Hepatocyte (in vitro differentiated cells): Measurements from ENCODE around the gene ZEB2. TPM values are rescaled to one million over a fixed set of nuclear protein-coding genes. Genes with fewer than 3 reads are reported as not detected.

Experiments
- DNase-seq: peaks from one replicate; pipeline ENCODE4 v3.0.0-alpha.2; 2016; ENCODE audit warnings: low spot score
- H2AFZ ChIP-seq: fragments of 200-600 bp; sonication (generic); 2 replicates; pipeline ENCODE4 v1.6.0; 2016; ENCODE audit warnings: antibody characterized with exemption, mild to moderate bottlenecking
- H3K27ac ChIP-seq: fragments of 200-600 bp; sonication (generic); 2 replicates; pipeline ENCODE4 v1.5.1; 2016; ENCODE audit warnings: mild to moderate bottlenecking
- H3K27me3 ChIP-seq: fragments of 200-600 bp; sonication (generic); 2 replicates; pipeline ENCODE4 v1.6.1; 2016
- H3K36me3 ChIP-seq: fragments of 200-600 bp; sonication (generic); replicated peaks from 2 replicates; pipeline ENCODE4 v1.5.1; 2016; ENCODE audit warnings: low read depth; ENCODE audit not compliant: insufficient read depth
- H3K4me1 ChIP-seq: fragments of 200-600 bp; sonication (generic); 2 replicates; pipeline ENCODE4 v1.5.1; 2016; ENCODE audit warnings: mild to moderate bottlenecking, moderate library complexity; ENCODE audit not compliant: insufficient read depth
- H3K4me2 ChIP-seq: fragments of 200-600 bp; sonication (generic); 2 replicates; pipeline ENCODE4 v1.6.0; 2016
- H3K4me3 ChIP-seq: fragments of 200-600 bp; sonication (generic); 2 replicates; pipeline ENCODE4 v1.5.1; 2016; ENCODE audit warnings: mild to moderate bottlenecking
- H3K79me2 ChIP-seq: fragments of 200-600 bp; sonication (generic); 2 replicates; pipeline ENCODE4 v1.6.0; 2017; ENCODE audit warnings: mild to moderate bottlenecking
- H3K9me2 ChIP-seq: fragments of 200-600 bp; sonication (generic); replicated peaks from 2 replicates; pipeline ENCODE4 v1.6.0; 2017; ENCODE audit warnings: mild to moderate bottlenecking; ENCODE audit not compliant: insufficient read depth
- H3K9me3 ChIP-seq: fragments of 200-600 bp; sonication (generic); 2 replicates; pipeline ENCODE4 v1.5.1; 2016; ENCODE audit warnings: low read depth, mild to moderate bottlenecking
- H4K20me1 ChIP-seq: fragments of 200-600 bp; sonication (generic); 2 replicates; pipeline ENCODE4 v1.6.0; 2016; ENCODE audit warnings: mild to moderate bottlenecking; ENCODE audit not compliant: insufficient read depth, poor library complexity, severe bottlenecking
- EZH2 ChIP-seq: fragments of 200-600 bp; sonication (generic); IDR thresholded peaks from 2 replicates; pipeline ENCODE4 v1.6.1; 2016; ENCODE audit warnings: antibody characterized with exemption, mild to moderate bottlenecking, borderline replicate concordance
- EZH2phosphoT487 ChIP-seq: fragments of 200-600 bp; sonication (generic); IDR thresholded peaks from one replicate; pipeline ENCODE4 v1.6.1; 2018; ENCODE audit warnings: antibody characterized with exemption, mild to moderate bottlenecking, low read depth, moderate library complexity; ENCODE audit not compliant: unreplicated experiment, severe bottlenecking
- WGBS: methylation state at CpG from one replicate; pipeline ENCODE4 v1.1.6; 2016; ENCODE audit warnings: low lambda C conversion rate; ENCODE audit errors: missing lambda C conversion rate; 5-methylcytosine and 5-hydroxymethylcytosine counted together
- polyA plus RNA-seq: library from polyadenylated mRNA; unstranded; fragments of >200 nt; fragmentation: Nextera tagmentation; extraction: Ambion mirVana; gene quantifications from 2 replicates; pipeline ENCODE4 v1.2.1, GENCODE V29; 2016
- total RNA-seq: library from RNA; depleted of rRNA; stranded (reverse); fragments of >200 nt; gene quantifications from 2 replicates; pipeline ENCODE4 v1.2.3, GENCODE V29; 2014
- TF ChIP-seq, protein P1 (sequence below): fragments of 200-600 bp; sonication (generic); IDR thresholded peaks from 2 replicates; pipeline ENCODE4 v1.5.1; 2016; ENCODE audit warnings: antibody characterized with exemption, mild to moderate bottlenecking; ENCODE audit not compliant: poor library complexity

ZEB2 gene
- total and polyA plus RNA-seq, 2 experiments from 2014 or later, result 17.8 to 35.5 TPM

DNA sequence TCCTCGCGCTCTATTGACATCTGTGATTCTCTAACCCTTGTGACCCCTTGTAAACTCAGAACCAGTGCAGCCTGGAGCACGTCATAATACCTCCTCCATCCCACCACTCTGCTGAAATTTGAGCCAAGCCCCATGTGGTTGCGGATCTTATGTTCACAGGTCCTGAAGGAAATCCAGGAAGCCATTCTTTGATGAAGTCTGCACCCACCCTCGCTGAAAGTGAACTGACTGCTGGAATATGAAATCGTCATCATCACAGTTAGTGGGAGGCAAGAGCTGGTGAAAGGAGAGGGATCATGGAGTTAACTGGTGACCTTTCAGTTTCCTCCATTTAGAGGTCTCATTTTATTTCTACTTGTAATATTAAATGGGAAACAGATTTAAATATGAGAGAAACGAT lies 21.6 kb downstream of the ZEB2 start:
- WGBS, result 68% methylated on average over 7 of the region's 7 CpGs
- DNase-seq, result no peak
- no peaks in the 10 kb centered on the region for H3K36me3 ChIP-seq
- no peak overlapping the region for H3K4me3 ChIP-seq
- H3K9me3 ChIP-seq, result no peaks in the 10 kb centered on the region
- H2AFZ ChIP-seq, result no peak overlapping the region
- no peak overlapping the region for H3K27ac ChIP-seq
- no peaks in the 10 kb centered on the region for H3K9me2 ChIP-seq
- H3K4me2 ChIP-seq, result no peak overlapping the region
- peaks cover 4% of the 10 kb centered on the region for H3K27me3 ChIP-seq
- TF ChIP-seq, protein P1, sequence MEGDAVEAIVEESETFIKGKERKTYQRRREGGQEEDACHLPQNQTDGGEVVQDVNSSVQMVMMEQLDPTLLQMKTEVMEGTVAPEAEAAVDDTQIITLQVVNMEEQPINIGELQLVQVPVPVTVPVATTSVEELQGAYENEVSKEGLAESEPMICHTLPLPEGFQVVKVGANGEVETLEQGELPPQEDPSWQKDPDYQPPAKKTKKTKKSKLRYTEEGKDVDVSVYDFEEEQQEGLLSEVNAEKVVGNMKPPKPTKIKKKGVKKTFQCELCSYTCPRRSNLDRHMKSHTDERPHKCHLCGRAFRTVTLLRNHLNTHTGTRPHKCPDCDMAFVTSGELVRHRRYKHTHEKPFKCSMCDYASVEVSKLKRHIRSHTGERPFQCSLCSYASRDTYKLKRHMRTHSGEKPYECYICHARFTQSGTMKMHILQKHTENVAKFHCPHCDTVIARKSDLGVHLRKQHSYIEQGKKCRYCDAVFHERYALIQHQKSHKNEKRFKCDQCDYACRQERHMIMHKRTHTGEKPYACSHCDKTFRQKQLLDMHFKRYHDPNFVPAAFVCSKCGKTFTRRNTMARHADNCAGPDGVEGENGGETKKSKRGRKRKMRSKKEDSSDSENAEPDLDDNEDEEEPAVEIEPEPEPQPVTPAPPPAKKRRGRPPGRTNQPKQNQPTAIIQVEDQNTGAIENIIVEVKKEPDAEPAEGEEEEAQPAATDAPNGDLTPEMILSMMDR, result no peak
- TF ChIP-seq EZH2phosphoT487 (no peak), EZH2 (no peak)
- peaks cover 12% of the 10 kb centered on the region for H4K20me1 ChIP-seq
- H3K79me2 ChIP-seq, result peaks cover 61% of the 10 kb centered on the region
- H3K4me1 ChIP-seq, result no peaks in the 10 kb centered on the region

DNA sequence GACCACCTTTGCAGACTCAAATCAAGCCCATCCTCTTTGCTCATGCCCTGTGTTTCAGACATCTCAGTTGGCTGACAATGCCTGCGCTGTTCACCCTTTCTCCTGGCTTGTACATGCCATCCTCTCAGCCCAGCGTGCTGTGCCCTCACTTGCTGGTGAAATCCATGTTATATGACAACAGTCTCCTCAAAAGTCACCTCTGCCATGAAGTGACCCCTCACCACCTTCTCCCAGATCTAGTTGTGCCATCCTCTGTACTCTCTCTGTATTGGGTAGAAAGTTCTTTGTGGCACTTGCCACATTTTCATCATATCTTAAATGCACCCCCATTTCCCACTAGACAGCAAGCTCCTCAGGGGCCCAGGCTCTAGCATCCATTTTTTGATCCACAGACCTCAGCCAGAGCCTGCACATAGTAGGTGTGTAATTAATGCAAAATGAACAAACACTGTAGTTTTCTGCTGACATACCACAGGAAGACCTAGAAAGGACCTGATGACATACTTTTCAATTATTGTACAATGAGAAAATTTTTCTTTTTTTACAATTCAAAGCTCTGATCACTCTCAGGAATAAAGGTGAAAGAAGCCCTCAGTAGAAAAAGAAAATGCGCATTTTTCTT lies 22.8 kb downstream of the ZEB2 start:
- TF ChIP-seq EZH2 (no peak), EZH2phosphoT487 (no peak)
- TF ChIP-seq, protein P1, result no peak
- no peaks in the 10 kb centered on the region for H3K9me3 ChIP-seq
- H3K4me3 ChIP-seq, result no peak overlapping the region
- H3K4me2 ChIP-seq, result no peak overlapping the region
- H2AFZ ChIP-seq, result no peak overlapping the region
- H4K20me1 ChIP-seq, result peaks cover 12% of the 10 kb centered on the region
- no peaks in the 10 kb centered on the region for H3K4me1 ChIP-seq
- WGBS, result 88% methylated on average over 3 of the region's 3 CpGs
- H3K79me2 ChIP-seq, result peaks cover 66% of the 10 kb centered on the region
- no peak for DNase-seq
- H3K36me3 ChIP-seq, result no peaks in the 10 kb centered on the region
- H3K27me3 ChIP-seq, result peaks cover 3% of the 10 kb centered on the region
- no peak overlapping the region for H3K27ac ChIP-seq
- no peaks in the 10 kb centered on the region for H3K9me2 ChIP-seq

GRCh38 chr2:144496092-144496976 lies 23.6 kb downstream of the ZEB2 start:
- DNase-seq, result no peak
- TF ChIP-seq EZH2, result no peak
- no peak for TF ChIP-seq EZH2phosphoT487
- Histone ChIP-seq H3K4me3 (no peak overlapping the region), H3K4me2 (no peak overlapping the region), H3K79me2 (peaks cover 65% of the 10 kb centered on the region), H3K36me3 (no peaks in the 10 kb centered on the region), H3K27ac (no peak overlapping the region), H2AFZ (no peak overlapping the region), H3K27me3 (peaks cover 5% of the 10 kb centered on the region), H3K9me2 (no peaks in the 10 kb centered on the region), H3K9me3 (no peaks in the 10 kb centered on the region), H3K4me1 (no peaks in the 10 kb centered on the region), H4K20me1 (peaks cover 12% of the 10 kb centered on the region)
- 79% methylated on average over 10 of the region's 10 CpGs for WGBS
